Heart left ventricle (tissue), 13 donors: Measurements from ENCODE around the gene SMIM14.

ENCODE experiments used
- CTCF ChIP-seq, 12 donors: fragments of 200-600 bp; sonication (generic) in 4 of 12; IDR thresholded peaks; one replicate each; pipeline versions ENCODE4 v1.5.0 to v1.8.0; 2018 to 2022; ENCODE audit warnings: antibody characterized with exemption in 12 of 12, mild to moderate bottlenecking in 5 of 12
- POLR2A ChIP-seq, 2 donors: fragments of 450-650 bp; IDR thresholded peaks; one replicate each; pipeline ENCODE4 v1.6.1; 2017; ENCODE audit warnings: antibody characterized with exemption in 2 of 2, mild to moderate bottlenecking in 2 of 2, moderate library complexity in 2 of 2
- donor health status: ischemic (EF 13 %, LVEDD 7.1; RV severe dilation, severe dysfunction).
- donor health status: DM: no; HTN: yes; CAD: no.
- donor health status: DM: no; HTN: no; CAD: no.
- donor health status: ischemic (EF 25% LVEDD 6.9; RV normal size, moderate dysfunction).
- donor health status: ischemic (EF 25% LVEDD 5.7; RV mildly dilated, moderate dysfunction).
- donor health status: ischemic (EF 35%, LVEDD 5.7; RV mildly dilated, moderate dysfunction).
- donor health status: nonischemic (EF 11% LVEDD 7.7; RV severe dilation, severe dysfunction).
- donor health status: DM: yes; HTN: yes; CAD: no.
- donor health status: PGD.
- donor health status: ischemic (EF 29% LVEDD 5.4; RV normal size, mild dysfunction).
- donor health status: nonischemic (EF 23%, LVEDD 6.1; RV moderate dilation, normal function).

- TF ChIP-seq CTCF (IDR thresholded peaks at IDR 0.05) = no peak
- TF ChIP-seq POLR2A (IDR thresholded peaks at IDR 0.05) = no peak
Observed at GRCh38 chr4:39529534-39529933, 109.1 kb downstream of the SMIM14 start.
